A673 (cell line): ENCODE results near the gene RAMP1.

Source experiments
- EZH2 ChIP-seq: fragments of 200-600 bp; sonication (generic); IDR thresholded peaks from 2 replicates; pipeline ENCODE4 v1.6.1; 2017; ENCODE audit warnings: borderline replicate concordance, low read depth, mild to moderate bottlenecking, mixed read lengths, antibody characterized with exemption, low read length; ENCODE audit not compliant: poor library complexity, severe bottlenecking
- TF ChIP-seq, protein P1 (sequence below): fragments of 300-800, 200-600 bp; sonication (generic); conservative IDR thresholded peaks from 2 replicates; pipeline ENCODE4 v1.5.1; 2017; ENCODE audit warnings: low read depth, mild to moderate bottlenecking, antibody characterized with exemption, low read length, moderate library complexity, mixed read lengths

DNA sequence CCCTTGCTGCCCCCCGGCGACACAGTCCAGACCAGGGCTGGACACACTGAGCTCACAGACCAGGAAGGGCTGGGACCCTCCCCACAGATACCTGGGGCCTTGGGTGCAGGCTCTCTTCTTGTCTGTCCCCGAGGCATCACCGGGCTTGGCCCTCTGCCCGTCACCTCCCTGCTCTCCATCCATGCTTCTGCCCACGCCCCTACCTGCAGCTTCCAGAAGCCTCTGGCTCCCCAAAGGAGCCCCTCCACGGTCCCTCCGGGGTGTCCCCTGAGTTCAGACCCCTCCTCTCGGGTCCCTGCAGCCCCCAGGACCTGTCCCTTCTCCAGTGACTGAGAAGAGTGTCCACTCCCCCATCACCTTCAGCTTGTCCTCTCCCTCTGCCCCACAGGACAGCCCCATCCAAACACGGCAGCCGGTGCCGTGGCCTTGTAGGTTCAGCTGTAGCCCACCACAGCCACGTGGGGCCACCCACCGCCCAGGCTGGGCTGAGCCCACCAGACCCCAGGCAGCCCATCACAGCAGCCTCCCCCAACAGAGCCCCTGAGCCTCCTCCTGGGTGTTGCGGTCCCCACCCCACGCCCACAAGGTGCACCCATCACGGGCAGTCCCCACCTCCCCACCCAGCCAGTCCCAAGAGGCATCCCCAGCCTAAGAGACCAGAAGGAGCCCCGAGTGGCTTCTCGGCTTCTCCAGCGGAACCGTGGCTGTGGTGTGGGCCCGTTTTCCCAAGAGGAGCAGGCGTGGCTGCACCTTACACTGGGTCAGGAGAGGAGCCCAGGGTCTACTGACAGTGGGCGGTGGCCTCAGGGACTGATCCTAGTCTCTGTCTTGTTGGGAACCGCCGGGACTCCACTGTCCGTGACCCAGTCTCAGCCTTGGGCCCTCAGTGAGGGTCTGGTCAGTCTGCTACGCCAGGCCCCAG lies 53.1 kb downstream of the RAMP1 start:
- TF ChIP-seq EZH2: no peak
- TF ChIP-seq, protein P1, sequence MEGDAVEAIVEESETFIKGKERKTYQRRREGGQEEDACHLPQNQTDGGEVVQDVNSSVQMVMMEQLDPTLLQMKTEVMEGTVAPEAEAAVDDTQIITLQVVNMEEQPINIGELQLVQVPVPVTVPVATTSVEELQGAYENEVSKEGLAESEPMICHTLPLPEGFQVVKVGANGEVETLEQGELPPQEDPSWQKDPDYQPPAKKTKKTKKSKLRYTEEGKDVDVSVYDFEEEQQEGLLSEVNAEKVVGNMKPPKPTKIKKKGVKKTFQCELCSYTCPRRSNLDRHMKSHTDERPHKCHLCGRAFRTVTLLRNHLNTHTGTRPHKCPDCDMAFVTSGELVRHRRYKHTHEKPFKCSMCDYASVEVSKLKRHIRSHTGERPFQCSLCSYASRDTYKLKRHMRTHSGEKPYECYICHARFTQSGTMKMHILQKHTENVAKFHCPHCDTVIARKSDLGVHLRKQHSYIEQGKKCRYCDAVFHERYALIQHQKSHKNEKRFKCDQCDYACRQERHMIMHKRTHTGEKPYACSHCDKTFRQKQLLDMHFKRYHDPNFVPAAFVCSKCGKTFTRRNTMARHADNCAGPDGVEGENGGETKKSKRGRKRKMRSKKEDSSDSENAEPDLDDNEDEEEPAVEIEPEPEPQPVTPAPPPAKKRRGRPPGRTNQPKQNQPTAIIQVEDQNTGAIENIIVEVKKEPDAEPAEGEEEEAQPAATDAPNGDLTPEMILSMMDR: no peak
